ENCODE data around the gene MKI67.
"Not testable (repeated sequence)": the region's sequence is repeated elsewhere in the genome, so short reads cannot be mapped to it uniquely, and the experiment has no call there.

MKI67 gene

DNA sequence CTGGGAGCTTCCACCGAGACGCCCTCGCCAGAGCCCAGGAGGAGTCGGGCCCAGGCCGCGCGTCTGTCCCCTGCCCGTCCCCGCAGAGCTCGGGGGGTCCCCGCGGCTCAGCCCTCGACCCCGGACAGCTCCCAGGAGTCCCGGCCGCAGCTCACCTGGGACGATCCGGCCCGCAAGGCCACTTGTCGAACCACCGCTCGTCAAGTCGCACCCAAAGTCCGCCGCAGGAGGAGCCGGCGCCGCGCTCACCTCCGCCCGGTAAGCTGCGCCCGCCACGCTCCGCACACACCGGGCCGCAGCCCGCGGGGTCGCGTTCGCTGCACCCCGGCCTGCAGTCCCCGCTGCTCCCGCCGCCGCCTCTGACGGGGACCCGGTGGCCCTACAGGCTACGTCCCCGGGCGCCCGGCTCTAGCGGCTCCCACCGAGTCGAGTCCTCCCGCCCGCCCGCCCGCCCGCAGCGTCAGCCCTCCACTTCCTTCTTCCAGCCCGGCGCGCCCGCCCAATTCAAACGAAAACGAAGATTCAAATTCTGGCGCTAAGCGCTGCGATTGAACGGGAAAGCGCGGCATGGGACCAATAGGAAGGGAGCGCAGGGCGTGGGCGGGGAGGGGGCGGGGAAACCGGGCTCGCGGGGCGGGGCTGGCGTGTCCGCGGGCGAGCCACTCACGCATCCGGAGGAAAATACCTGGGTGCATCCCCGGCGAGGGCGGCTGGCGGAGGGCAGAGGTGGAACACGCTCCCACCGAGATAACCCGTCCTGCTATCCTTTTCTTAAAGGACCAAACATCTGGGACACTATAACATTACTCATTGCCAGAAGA is at the start of gene MKI67:
MKI67 (minus strand) TSS at position 480 of the 821 bp plus-strand sequence. CDS start 756 bp downstream, outside the sequence.
- TF ChIP-seq, protein P1, sequence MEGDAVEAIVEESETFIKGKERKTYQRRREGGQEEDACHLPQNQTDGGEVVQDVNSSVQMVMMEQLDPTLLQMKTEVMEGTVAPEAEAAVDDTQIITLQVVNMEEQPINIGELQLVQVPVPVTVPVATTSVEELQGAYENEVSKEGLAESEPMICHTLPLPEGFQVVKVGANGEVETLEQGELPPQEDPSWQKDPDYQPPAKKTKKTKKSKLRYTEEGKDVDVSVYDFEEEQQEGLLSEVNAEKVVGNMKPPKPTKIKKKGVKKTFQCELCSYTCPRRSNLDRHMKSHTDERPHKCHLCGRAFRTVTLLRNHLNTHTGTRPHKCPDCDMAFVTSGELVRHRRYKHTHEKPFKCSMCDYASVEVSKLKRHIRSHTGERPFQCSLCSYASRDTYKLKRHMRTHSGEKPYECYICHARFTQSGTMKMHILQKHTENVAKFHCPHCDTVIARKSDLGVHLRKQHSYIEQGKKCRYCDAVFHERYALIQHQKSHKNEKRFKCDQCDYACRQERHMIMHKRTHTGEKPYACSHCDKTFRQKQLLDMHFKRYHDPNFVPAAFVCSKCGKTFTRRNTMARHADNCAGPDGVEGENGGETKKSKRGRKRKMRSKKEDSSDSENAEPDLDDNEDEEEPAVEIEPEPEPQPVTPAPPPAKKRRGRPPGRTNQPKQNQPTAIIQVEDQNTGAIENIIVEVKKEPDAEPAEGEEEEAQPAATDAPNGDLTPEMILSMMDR (IDR thresholded peaks at IDR 0.05; ENCODE audit: insufficient read depth, low read depth, low read length, missing control alignments) = no peak
- DNase-seq (ENCODE audit: low read depth) = peak; percentile 94
- H3K4me3 ChIP-seq (ENCODE audit: low read length) = peak within 1 kb of the TSS; percentile 65

GRCh38 chr10:128174581-128175559 is 48.6 kb upstream of the MKI67 start:
- no peak for DNase-seq (ENCODE audit: low read depth)
- TF ChIP-seq, protein P1 (IDR thresholded peaks at IDR 0.05; ENCODE audit: insufficient read depth, low read depth, low read length, missing control alignments) = no peak
- no peak overlapping the region for H3K4me3 ChIP-seq (ENCODE audit: low read length)

DNA sequence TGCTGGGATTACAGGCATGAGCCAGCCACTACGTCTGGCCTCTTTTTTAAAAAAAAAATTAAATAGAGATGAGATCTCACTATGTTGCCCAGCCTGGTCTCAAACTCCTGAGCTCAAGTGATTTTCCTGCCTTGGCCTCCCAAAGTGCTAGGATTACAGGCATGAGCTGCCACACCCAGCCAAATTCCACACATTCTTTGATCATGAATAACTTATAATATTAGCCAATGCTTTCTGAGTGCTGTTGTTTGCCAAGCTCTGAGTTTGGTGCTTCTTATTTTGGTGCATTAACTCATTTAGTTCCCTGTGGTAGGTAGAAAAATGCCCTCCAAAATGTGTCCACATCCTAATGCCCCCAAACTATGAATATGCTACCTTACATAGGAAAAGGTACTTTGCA is 47.2 kb upstream of the MKI67 start:
- peak; percentile 37 for DNase-seq (ENCODE audit: low read depth)
- TF ChIP-seq, protein P1 (IDR thresholded peaks at IDR 0.05; ENCODE audit: insufficient read depth, low read depth, low read length, missing control alignments) = no peak
- no peak overlapping the region for H3K4me3 ChIP-seq (ENCODE audit: low read length)

GRCh38 chr10:128172756-128173155 is 46.5 kb upstream of the MKI67 start:
- TF ChIP-seq, protein P1 (IDR thresholded peaks at IDR 0.05; ENCODE audit: insufficient read depth, low read depth, low read length, missing control alignments) = no peak
- no peak for DNase-seq (ENCODE audit: low read depth)
- H3K4me3 ChIP-seq (ENCODE audit: low read length) = no peak overlapping the region

- no peak for DNase-seq (ENCODE audit: low read depth)
- H3K4me3 ChIP-seq (ENCODE audit: low read length) = no peak overlapping the region
- TF ChIP-seq, protein P1 (IDR thresholded peaks at IDR 0.05; ENCODE audit: insufficient read depth, low read depth, low read length, missing control alignments) = no peak
These were observed 43.7 kb upstream of the MKI67 start for GRCh38 chr10:128169811-128170379.

DNA sequence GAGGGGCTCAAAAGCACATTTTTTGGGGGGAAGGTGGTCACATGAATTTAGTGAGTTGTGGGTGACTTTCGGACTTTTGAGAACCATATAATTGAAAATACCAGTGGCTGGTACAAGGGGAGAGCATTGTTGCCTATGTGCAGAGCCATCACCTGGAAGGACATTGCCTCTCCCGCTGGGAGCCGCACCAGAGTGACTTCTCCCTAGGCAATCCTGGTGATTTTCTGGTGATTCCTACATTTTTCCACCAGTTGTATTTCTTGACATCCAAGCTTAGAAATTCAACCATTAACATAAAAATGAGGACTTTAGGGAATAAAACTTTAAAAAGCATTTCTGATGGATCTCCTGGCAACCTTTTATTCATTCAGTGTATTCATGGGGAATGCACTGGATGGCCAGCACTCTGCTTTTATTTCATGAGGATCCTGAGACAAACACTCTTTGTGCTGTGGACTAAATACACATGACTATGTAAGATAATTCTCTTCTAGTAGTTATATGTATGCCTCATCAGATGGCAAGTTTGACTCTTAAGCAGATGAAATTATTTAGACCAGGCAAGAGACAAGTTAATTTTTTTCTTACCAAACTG is 41.8 kb upstream of the MKI67 start:
- DNase-seq (ENCODE audit: low read depth) = no peak
- TF ChIP-seq, protein P1 (IDR thresholded peaks at IDR 0.05; ENCODE audit: insufficient read depth, low read depth, low read length, missing control alignments) = no peak
- no peak overlapping the region for H3K4me3 ChIP-seq (ENCODE audit: low read length)

GRCh38 chr10:128167123-128167522 is 40.9 kb upstream of the MKI67 start:
- not testable (repeated sequence) for H3K4me3 ChIP-seq (ENCODE audit: low read length); DNase-seq (ENCODE audit: low read depth)

Data from epithelial cell of esophagus (primary cell).